SHP77 treated with DMSO at 0.1 percent for 48 hours (cell line): ENCODE results near the gene B4GAT1.
"Not testable (repeated sequence)": the region's sequence is repeated elsewhere in the genome, so short reads cannot be mapped to it uniquely, and the experiment has no call there.

ENCODE experiments used
- DNase-seq: peaks from one replicate; lab custom pipeline; 2025; lab: John Stamatoyannopoulos, UW

Gene B4GAT1

DNA sequence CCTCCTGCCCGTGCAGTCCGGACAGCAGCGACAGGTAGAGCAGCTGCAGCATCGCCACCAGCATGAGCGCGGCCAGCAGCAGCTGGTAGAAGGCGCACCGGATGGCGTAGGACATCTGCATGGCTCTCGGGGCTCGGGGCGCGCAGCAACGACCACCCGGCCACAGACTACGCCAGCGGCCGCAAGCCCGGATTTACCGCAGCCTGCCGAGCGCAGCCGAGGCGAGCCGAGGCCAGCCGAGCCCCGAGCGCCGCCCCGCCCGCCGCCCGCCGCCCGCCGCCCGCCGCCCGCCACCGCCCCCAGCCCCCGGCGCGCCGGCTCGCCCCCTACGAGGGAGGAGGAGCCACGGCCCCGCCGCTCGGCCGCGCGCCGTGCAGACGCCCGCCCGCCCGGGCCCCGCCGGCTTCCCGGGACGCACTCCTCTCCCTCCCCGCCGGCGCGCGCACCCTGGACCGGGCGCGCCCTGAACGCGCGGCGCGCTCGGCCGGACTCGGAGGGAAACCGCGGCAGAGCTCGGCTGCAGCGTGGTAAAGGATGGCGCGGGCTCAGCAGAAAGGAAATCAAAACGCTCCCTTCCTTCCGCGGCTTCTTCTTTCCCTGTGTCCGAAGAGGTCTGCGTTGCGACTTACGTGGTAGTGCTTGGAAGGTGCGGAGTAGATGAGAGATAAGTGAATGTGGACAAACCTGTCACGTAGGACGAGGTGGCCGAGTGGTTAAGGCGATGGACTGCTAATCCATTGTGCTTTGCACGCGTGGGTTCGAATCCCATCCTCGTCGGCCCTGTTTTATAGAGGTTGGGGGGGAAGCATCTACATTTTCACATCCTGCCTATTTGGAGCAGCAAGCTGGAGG is at the start of gene B4GAT1:
TSS of gene B4GAT1 (minus strand) at position 205 of the 852 bp plus-strand sequence. CDS start at position 121, 84 bp downstream.
- peak; percentile 81 for DNase-seq

GRCh38 chr11:66393954-66394353 is 46.5 kb upstream of the B4GAT1 start:
- DNase-seq = no peak

GRCh38 chr11:66391322-66391721 is 43.9 kb upstream of the B4GAT1 start:
- DNase-seq = no peak

DNA sequence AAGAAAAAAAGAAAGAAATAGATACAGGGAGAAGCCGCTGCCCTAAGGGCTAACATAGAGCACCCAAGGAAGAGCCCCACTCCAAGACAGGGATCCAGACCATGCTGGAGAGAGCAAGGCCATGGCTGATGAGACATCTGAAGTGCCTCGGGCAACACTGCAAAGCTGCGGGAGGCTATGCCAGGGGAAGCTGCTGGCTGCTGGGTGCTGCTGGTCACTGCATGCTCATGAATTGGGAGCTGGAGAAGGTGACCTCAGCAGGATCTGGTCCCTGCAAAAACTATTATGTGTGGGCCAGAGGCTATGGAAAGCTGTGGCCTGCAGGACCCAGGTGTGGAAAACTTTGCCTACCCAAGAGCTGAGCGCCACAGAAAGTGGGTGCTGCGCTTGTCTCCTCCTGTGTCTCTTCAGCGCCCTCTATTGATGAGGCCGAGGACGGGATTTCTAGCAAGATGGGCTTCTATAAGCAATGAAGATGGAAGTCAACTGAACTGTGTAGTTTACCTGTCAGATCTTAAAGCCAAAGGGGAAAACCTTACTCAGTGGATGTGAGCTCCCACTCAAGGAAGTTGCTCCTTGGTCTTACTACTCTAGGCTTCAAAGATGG is 41.5 kb upstream of the B4GAT1 start:
- DNase-seq = peak; percentile 76

DNA sequence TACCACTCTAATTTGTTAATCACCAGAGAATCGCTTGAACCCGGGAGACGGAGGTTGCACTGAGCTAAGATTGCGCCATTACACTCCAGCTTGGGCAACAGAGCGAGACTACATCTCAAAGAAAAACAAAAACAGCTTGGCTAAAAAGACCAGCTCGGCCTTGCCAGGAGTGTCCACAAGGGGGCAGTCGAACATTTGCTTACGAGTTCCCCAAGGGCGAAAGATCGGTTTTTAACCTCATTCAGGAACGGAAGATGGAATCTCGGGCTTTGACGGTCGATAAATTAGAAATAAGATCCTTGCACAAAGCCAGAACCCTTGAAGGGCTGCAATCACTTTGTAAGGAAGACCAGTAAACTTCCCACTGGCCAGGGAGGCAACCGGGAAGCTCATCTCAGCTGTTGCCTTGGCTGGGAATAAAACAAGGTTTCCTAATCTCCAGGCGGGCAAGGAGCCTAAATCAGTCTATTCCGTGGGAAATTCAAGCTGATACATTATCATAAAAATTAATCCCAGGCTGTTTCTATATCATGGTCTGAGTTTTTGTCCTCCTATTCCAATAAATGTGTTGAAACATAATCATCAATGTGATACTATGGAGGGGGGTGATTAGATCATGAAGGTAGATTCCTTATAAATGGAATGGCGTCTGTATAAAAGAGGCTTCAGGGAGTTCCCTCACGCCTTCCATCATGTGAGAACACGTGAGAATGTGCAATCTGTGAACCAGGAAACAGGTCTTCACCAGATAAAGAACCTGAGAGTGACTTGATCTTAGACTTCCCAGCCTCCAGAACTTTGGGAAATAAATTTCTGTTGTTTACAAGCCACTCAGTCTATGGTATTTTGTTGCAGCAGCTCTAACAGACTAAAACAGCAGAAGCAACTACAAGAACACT is 39.0 kb upstream of the B4GAT1 start:
- DNase-seq = peak; percentile 86

DNA sequence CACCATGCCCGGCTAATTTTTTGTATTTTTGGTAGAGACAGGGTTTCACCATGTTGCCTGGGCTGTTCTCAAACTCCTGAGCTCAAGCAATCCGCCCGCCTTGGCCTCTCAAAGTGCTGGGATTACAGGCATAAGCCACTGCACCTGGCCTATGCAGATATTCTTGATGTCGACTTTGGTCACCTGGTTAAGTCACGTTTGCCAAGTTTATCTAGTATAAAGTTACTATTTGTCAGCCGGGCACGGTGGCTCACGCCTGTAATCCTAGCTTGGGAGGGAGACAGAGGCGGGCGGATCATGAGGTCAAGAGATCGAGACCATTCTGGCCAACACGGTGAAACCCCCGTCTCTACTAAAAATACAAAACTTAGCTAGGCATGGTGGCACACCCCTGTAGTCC is 36.9 kb upstream of the B4GAT1 start:
- DNase-seq = not testable (repeated sequence)

GRCh38 chr11:66380264-66380663 is 32.8 kb upstream of the B4GAT1 start:
- DNase-seq = not testable (repeated sequence)

- not testable (repeated sequence) for DNase-seq
Measured at GRCh38 chr11:66373690-66374287, 26.4 kb upstream of the B4GAT1 start.

GRCh38 chr11:66373265-66373664 is 25.8 kb upstream of the B4GAT1 start:
- DNase-seq = no peak

- DNase-seq = peak; percentile 81
Measured at GRCh38 chr11:66371627-66372415, 24.4 kb upstream of the B4GAT1 start, which contains the start of gene SLC29A2. SLC29A2 (minus strand) TSS chr11:66371760; CDS start chr11:66371591, 169 bp downstream.

- no peak for DNase-seq
Measured at GRCh38 chr11:66369073-66369894, 21.9 kb upstream of the B4GAT1 start.

DNA sequence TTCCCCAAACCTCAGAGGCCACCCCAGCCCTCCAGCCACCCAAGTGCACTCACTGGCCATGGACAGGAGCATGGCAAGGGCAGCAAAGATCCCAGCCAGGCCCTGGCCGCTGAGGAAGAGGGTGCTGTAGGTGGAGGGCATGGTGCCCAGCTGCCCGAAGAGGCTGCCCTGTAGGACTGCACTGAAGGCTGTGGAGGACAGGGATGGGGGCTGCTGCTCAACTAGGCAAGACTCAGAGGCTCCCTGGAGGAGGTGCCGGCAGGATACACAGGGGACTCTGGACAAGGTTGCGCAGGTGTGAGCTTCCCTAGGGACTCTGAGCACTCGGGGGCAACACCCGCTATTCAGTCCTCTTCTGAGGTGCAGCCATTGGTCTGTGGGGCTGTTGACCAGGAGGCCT is 21.1 kb upstream of the B4GAT1 start:
- DNase-seq = no peak

- DNase-seq = no peak
Measured at GRCh38 chr11:66367561-66368312, 20.3 kb upstream of the B4GAT1 start.

- no peak for DNase-seq
Measured at GRCh38 chr11:66366844-66367477, 19.5 kb upstream of the B4GAT1 start.

GRCh38 chr11:66365711-66366619 is 18.5 kb upstream of the B4GAT1 start:
- no peak for DNase-seq

DNA sequence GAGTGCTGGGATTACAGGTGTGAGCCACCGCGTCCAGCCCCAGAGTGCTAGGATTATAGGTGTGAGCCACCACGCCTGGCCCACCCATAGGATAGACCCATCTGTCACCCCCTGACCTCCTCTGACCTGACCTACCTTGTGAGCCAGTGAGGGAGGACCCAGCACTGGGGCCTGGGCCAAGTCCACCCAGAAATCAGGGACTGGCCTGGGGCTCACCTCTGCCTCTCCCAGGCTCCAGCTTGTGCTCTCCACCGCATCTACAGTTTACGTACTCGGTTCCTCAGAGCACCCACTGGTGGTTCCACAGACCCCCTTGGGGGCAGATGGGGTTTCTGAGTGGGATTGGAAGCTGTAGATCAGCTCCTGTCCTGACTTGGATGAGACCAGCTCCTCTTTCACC is 17.7 kb upstream of the B4GAT1 start:
- no peak for DNase-seq

- DNase-seq = no peak
Measured at GRCh38 chr11:66363805-66364535, 16.5 kb upstream of the B4GAT1 start.
